NCI-H1105 (cell line): ENCODE data around the gene TCEA3.

Source experiments
- DNase-seq: peaks from one replicate; lab custom pipeline; 2025; lab: John Stamatoyannopoulos, UW

Gene TCEA3

GRCh38 chr1:23446661-23447310, 22.2 kb upstream of the TCEA3 start:
- DNase-seq, result peak; percentile 56

- no peak for DNase-seq
These were observed 20.2 kb upstream of the TCEA3 start for GRCh38 chr1:23444596-23445390.

- DNase-seq, result no peak
These were observed 19.6 kb upstream of the TCEA3 start for GRCh38 chr1:23444104-23444533.

GRCh38 chr1:23442751-23443150, 18.2 kb upstream of the TCEA3 start:
- DNase-seq, result no peak

GRCh38 chr1:23441446-23442148, 17.0 kb upstream of the TCEA3 start:
- no peak for DNase-seq

GRCh38 chr1:23438545-23438944, 14.0 kb upstream of the TCEA3 start:
- DNase-seq, result no peak

- DNase-seq, result no peak
These were observed 12.8 kb upstream of the TCEA3 start for GRCh38 chr1:23437355-23437664.

GRCh38 chr1:23436520-23437354, 12.2 kb upstream of the TCEA3 start:
- DNase-seq, result no peak

- no peak for DNase-seq
These were observed 9.8 kb upstream of the TCEA3 start for GRCh38 chr1:23434260-23434775.

- no peak for DNase-seq
These were observed 8.6 kb upstream of the TCEA3 start for GRCh38 chr1:23433122-23433521.

GRCh38 chr1:23431431-23431830, 6.9 kb upstream of the TCEA3 start:
- no peak for DNase-seq

GRCh38 chr1:23430803-23431202, 6.3 kb upstream of the TCEA3 start:
- no peak for DNase-seq

- no peak for DNase-seq
These were observed 3.8 kb upstream of the TCEA3 start for GRCh38 chr1:23428136-23428905.

GRCh38 chr1:23427550-23427949, 3.0 kb upstream of the TCEA3 start:
- DNase-seq, result no peak

GRCh38 chr1:23426828-23427227, 2.3 kb upstream of the TCEA3 start:
- DNase-seq, result no peak

GRCh38 chr1:23425193-23425494, 596 bp upstream of the TCEA3 start:
- no peak for DNase-seq

- peak; percentile 37 for DNase-seq
These were observed 894 bp downstream of the TCEA3 start for GRCh38 chr1:23423415-23424292.

- no peak for DNase-seq
These were observed 1.6 kb downstream of the TCEA3 start for GRCh38 chr1:23422941-23423340.

GRCh38 chr1:23422241-23422877, 2.2 kb downstream of the TCEA3 start:
- DNase-seq, result no peak

GRCh38 chr1:23421753-23422240, 2.8 kb downstream of the TCEA3 start:
- no peak for DNase-seq
